Lung (tissue), 12 donors: Measurements from ENCODE around the gene ZCCHC8. TPM values are rescaled to one million over a fixed set of nuclear protein-coding genes. Genes with fewer than 3 reads are reported as not detected.
"Not testable (repeated sequence)": the region's sequence is repeated elsewhere in the genome, so short reads cannot be mapped to it uniquely, and the experiment has no call there.

ENCODE experiments used
- ATAC-seq: fragments of 200-7000 bp; cut with Tn5 transposase; one replicate; pipeline ENCODE4 v1.9.1; 2020; ENCODE audit warnings: moderate number of reproducible peaks; ENCODE audit not compliant: insufficient read depth, low FRiP score
- DNase-seq, 3 donors: peaks; one replicate each; pipeline ENCODE4 v3.0.0-alpha.2; 2013 to 2017
- H3K27ac ChIP-seq, 2 donors: one replicate each; pipeline ENCODE4 v1.5.1; 2013; ENCODE audit warnings: mild to moderate bottlenecking in 2 of 2, moderate library complexity in 2 of 2, control low read depth in 1 of 2, inconsistent platforms in 1 of 2, low read depth in 1 of 2, low read length in 1 of 2
- H3K27me3 ChIP-seq, 3 donors: one replicate each; pipeline ENCODE4 v1.5.1; 2013; ENCODE audit warnings: low read length in 2 of 3; ENCODE audit not compliant: control insufficient read depth in 3 of 3, insufficient read depth in 3 of 3
- H3K36me3 ChIP-seq, 4 donors: one replicate each; pipeline ENCODE4 v1.5.1; 2013; ENCODE audit warnings: low read length in 4 of 4, mild to moderate bottlenecking in 1 of 4, moderate library complexity in 1 of 4; ENCODE audit not compliant: control insufficient read depth in 4 of 4, insufficient read depth in 4 of 4
- H3K4me1 ChIP-seq, 5 donors: one replicate each; pipeline ENCODE4 v1.5.1; 2013; ENCODE audit warnings: low read length in 5 of 5, mild to moderate bottlenecking in 2 of 5, moderate library complexity in 1 of 5; ENCODE audit not compliant: control insufficient read depth in 5 of 5, insufficient read depth in 5 of 5
- H3K4me3 ChIP-seq: one replicate; pipeline ENCODE4 v1.5.1; 2013; ENCODE audit warnings: mild to moderate bottlenecking, control low read depth, moderate library complexity
- H3K9ac ChIP-seq, 2 donors: one replicate each; pipeline ENCODE4 v1.5.1; 2013; ENCODE audit warnings: low read length in 2 of 2, control low read depth in 1 of 2; ENCODE audit not compliant: insufficient read depth in 1 of 2
- H3K9me3 ChIP-seq, 4 donors: one replicate each; pipeline ENCODE4 v1.5.1; 2013; ENCODE audit warnings: low read length in 3 of 4, mild to moderate bottlenecking in 1 of 4, moderate library complexity in 1 of 4; ENCODE audit not compliant: control insufficient read depth in 4 of 4, insufficient read depth in 3 of 4
- WGBS, 2 donors: extraction: QIAGEN DNeasy Blood & Tissue Kit; methylation state at CpG; one replicate each; pipeline ENCODE4 v1.1.7; 2013; 5-methylcytosine and 5-hydroxymethylcytosine counted together
- polyA plus RNA-seq, 2 donors: library from polyadenylated mRNA; stranded (reverse); fragments of 200-250 nt; gene quantifications; one replicate each; pipeline ENCODE4 v1.2.1, GENCODE V29; 2013
- total RNA-seq, 2 donors: library from RNA; depleted of rRNA in 1 of 2; stranded (reverse); fragments of >200 nt in 1 of 2; gene quantifications; one replicate each; pipeline ENCODE4 v1.2.1, GENCODE V29; 2014 to 2021
- TF ChIP-seq, protein P1 (sequence below): IDR thresholded peaks from 2 replicates; pipeline ENCODE4 v1.5.1; 2012; ENCODE audit warnings: mild to moderate bottlenecking; ENCODE audit errors: control extremely low read depth, extremely low read depth
- donor health status: control.
- donor health status: control.
- donor health status: Bipolar disorder and iron deficiency.
- donor health status: healthy.
- donor health status: DM: yes; HTN: yes; CAD: no.

The ZCCHC8 gene
- total and polyA plus RNA-seq, 4 donors = 12.8 to 48.1 (median 21.8) TPM

DNA sequence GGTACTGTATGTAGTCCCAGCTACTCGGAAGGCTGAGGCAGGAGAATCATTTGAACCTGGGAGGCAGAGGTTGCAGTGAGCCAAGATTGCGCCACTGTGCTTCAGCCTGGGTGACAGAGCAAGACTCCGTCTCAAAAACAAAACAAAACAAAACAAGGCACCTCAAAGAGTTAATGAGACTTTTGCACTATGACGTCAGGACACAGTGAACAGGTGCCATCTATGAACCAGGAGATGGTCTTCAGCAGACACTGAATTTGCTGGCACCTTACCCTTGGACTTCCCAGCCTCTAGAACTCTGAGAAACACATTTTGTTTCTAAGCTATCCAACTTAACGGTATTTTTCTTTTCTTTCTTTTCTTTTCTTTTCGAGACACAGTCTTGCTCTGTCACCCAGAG, 54.3 kb downstream of the ZCCHC8 start:
- H3K27me3 ChIP-seq, H3K4me1 ChIP-seq, ATAC-seq, H3K36me3 ChIP-seq, H3K9me3 ChIP-seq, DNase-seq, H3K4me3 ChIP-seq, H3K27ac ChIP-seq, H3K9ac ChIP-seq: not testable (repeated sequence)
- WGBS, 2 donors = 77 to 78% methylated on average over 6 of the region's 6 CpGs

DNA sequence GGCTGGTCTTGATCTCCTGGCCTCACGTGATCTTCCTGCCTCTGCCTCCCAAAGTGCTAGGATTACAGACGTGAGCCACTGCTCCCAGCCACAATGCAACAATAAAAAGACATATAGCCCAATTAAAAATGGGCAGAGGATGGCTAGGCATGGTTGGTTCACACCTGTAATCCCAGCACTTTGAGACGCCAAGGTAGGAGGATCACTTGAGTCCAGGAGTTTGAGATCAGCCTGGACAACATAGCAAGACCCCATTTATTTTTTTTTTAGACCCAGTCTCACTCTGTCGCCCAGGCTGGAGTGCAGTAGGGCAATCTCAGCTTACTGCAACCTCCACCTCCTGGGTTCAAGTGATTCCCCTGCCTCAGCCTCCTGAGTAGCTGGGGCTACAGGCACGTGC, 56.7 kb downstream of the ZCCHC8 start:
- H3K9me3 ChIP-seq, H3K9ac ChIP-seq, H3K4me3 ChIP-seq, H3K27ac ChIP-seq, DNase-seq, H3K36me3 ChIP-seq, ATAC-seq, H3K27me3 ChIP-seq, H3K4me1 ChIP-seq: not testable (repeated sequence)
- WGBS, 2 donors = 77 to 85% methylated on average over 5 of the region's 5 CpGs

DNA sequence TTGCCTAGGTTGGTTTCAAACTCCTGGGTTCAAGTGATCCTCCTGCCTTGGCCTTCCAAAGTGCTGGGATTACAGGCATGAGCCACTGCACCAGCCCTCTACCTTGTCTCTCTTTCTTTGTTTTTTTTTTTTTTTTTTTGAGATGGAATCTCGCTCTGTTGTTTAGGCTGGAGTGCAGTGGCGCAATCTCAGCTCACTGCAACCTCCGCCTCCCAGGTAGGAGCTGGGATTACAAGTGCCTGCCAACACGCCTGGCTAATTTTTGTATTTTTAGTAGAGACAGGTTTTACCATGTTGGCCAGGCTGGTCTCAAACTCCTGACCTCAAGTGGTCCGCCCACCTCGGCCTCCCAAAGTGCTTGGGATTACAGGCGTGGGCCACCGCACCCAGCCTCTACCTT, 61.9 kb downstream of the ZCCHC8 start:
- H3K9me3 ChIP-seq, ATAC-seq, H3K27me3 ChIP-seq, H3K9ac ChIP-seq, H3K4me3 ChIP-seq, H3K27ac ChIP-seq, H3K36me3 ChIP-seq, H3K4me1 ChIP-seq, DNase-seq: not testable (repeated sequence)
- WGBS, 2 donors = 71 to 86% methylated on average over 8 of the region's 8 CpGs

DNA sequence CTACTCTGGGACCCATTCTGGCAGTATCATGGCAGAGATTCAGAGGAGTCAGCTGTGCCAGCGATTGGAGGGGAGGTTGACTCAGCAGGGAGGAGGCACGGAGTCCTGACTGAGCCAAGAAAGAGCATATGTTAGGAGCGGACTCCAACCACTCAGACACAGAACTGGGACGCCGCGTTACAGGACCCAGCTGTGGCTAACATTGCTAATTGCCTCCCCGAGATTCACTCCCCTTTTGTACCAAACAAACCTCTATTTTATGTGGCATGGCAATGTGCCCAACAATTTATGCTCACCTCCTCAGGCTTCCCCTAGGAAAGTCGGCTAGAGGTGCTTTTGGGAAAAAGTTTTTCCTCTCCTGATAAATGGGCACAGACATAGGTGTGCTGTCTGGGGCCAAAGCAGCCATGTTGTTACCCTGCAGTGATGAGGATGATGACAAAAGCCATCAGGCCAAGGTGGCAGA, 63.0 kb downstream of the ZCCHC8 start:
- peak; percentile 53 for ATAC-seq
- TF ChIP-seq, protein P1, sequence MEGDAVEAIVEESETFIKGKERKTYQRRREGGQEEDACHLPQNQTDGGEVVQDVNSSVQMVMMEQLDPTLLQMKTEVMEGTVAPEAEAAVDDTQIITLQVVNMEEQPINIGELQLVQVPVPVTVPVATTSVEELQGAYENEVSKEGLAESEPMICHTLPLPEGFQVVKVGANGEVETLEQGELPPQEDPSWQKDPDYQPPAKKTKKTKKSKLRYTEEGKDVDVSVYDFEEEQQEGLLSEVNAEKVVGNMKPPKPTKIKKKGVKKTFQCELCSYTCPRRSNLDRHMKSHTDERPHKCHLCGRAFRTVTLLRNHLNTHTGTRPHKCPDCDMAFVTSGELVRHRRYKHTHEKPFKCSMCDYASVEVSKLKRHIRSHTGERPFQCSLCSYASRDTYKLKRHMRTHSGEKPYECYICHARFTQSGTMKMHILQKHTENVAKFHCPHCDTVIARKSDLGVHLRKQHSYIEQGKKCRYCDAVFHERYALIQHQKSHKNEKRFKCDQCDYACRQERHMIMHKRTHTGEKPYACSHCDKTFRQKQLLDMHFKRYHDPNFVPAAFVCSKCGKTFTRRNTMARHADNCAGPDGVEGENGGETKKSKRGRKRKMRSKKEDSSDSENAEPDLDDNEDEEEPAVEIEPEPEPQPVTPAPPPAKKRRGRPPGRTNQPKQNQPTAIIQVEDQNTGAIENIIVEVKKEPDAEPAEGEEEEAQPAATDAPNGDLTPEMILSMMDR = no peak
- Histone ChIP-seq H3K9ac (no peak overlapping the region), H3K27ac (no peak overlapping the region), H3K36me3 (no peaks in the 10 kb centered on the region), H3K9me3 (no peaks in the 10 kb centered on the region), H3K27me3 (no peaks in the 10 kb centered on the region), H3K4me1 (peaks cover 0 to 8% (median 0%) of the 10 kb centered on the region in 5 donors), H3K4me3 (no peak overlapping the region)
- 62 to 80% methylated on average over 8 of the region's 8 CpGs for WGBS, 2 donors
- peak; percentile 80 to 91 (median 87) for DNase-seq

DNA sequence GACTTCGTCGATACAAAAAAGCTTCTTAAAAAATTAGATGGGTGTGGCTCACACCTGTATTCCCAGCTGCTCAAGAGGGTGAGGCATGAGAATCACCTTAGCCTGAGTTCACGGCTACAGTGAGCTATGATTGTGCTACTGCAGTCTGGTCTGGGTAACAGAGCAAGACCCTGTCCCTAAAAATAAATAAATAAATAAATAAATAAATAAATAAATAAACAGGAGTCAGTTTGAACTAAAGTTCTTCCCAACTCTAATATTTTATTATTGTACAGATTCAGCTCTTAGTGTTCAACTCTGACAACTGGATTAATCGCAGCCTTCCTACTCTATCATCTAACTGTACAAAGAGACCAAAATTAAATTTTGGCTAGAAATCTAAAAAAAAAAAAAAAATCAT, 65.5 kb downstream of the ZCCHC8 start:
- Histone ChIP-seq H3K36me3 (no peaks in the 10 kb centered on the region), H3K9me3 (no peaks in the 10 kb centered on the region), H3K4me1 (peaks cover 0 to 8% (median 0%) of the 10 kb centered on the region in 5 donors), H3K9ac (no peak overlapping the region), H3K4me3 (no peak overlapping the region), H3K27ac (no peak overlapping the region), H3K27me3 (no peaks in the 10 kb centered on the region)
- TF ChIP-seq, protein P1 = no peak
- no peak for DNase-seq
- WGBS, 2 donors = 95 to 96% methylated on average over 4 of the region's 4 CpGs
- ATAC-seq = no peak

DNA sequence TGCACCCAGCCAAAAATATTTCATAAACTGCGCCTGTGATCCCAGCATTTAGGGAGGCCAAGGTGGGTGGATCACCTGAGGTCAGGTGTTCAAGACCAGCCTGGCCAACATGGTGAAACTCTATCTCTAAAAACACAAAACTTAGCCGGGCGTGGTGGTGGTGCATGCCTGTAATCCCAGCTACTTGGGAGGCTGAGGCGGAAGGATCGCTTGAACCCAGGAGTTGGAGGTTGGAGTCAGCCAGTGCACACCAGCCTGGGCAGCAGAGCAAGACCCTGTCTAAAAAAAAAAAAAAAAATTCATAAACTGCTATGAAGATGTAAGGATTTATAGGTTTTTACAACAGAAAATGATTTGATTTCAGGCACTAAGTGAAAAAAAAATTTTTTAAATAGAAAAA, 71.7 kb downstream of the ZCCHC8 start:
- H3K4me3 ChIP-seq, H3K4me1 ChIP-seq, H3K9me3 ChIP-seq, H3K27ac ChIP-seq, DNase-seq, H3K9ac ChIP-seq, ATAC-seq, H3K36me3 ChIP-seq, H3K27me3 ChIP-seq: not testable (repeated sequence)
- 98 to 99% methylated on average over 5 of the region's 5 CpGs for WGBS, 2 donors
